GM10847 (cell line): ENCODE data around the gene G6PC3.

Source experiments
- POLR2A ChIP-seq: IDR thresholded peaks from 2 replicates; pipeline ENCODE4 v1.6.1; 2011; ENCODE audit not compliant: insufficient read length; ENCODE audit errors: extremely low read depth

Gene G6PC3

DNA sequence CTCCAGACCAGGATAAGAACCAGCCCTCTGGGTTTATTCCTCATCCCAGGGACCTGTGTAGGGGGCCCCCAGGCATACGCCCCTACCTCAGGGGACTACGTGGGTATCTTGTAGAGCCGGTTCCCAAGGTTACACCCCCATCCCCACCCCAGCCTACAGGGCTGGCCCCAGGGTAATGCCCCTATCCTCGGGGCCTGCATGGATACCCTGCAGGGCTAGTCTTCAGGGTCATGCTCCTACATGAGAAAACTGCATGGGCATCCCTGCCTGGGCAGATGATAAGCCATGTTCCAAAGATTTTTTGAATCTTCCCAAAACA is 38.7 kb downstream of the G6PC3 start:
- TF ChIP-seq POLR2A: no peak

DNA sequence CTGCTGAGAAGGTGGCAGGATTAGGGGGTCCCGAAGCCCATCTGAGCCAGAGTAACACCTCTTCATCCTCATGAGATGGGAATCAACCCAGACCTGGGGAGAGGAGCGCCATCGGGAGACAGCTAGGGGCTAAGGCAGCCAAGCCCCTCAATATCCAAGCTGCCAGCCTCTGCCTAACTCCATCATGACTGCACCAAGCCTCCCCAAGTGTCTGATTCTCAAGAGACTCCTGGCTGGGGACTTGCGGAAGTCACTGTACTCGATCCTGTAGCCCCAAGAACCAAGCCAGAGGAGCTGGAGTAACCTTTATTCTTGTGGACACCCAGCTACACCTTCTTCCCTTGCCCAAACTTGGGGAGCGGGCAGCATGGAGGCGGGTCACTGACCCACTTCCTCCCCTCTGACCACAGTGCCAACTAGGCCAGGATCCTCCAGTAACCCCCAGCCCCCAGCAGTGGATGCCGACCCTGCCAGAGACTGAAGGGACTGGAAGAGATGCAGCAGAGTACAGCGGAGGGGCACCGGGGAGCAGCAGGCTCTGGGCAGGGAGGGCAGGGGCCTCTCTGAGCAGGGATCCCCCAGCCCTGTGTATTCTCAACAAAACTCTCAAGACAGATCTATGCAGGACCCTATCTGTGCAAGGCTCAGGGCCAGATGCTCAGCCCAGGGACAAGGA is 39.6 kb downstream of the G6PC3 start:
- no peak for TF ChIP-seq POLR2A

DNA sequence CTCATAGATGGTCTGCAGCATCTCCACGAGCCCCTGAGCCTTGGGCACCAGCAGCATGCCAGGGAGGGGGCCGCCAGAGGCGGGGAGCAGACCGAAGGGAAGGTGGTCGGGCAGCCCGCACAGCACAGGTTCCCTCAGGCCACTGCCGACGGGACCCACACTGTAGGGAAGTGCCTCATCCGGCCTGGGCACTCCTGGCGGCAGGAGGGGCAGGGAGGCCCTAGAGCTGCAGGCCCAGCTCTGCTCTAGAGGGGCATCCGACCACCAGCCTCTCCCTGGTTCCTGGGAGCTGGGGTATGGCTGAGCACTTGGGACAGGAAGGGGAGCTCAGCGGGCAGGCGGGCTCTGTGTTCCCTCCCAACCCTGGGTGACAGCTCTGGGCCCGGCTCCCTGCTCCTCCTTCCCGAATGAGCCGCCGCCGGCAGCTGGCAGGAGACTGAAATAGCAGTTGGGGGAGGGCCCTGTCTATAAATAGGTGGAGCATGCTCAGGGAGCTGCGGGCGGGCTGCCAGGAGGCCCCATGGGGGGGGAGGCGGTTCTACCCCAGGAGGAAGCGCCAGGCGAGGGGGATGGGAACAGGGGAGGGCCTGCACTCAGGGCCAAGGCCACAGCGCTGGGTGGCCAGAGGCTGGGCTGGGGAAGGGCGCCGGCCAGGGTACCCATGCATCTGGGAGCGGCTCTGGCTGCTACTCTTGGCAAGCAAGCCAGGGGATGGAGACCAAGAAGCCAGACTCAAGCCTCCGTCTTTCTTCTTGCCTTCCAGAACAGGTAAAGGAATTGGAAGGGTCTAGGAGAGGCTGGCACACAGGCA is 40.5 kb downstream of the G6PC3 start:
- peak; percentile 37 for TF ChIP-seq POLR2A

DNA sequence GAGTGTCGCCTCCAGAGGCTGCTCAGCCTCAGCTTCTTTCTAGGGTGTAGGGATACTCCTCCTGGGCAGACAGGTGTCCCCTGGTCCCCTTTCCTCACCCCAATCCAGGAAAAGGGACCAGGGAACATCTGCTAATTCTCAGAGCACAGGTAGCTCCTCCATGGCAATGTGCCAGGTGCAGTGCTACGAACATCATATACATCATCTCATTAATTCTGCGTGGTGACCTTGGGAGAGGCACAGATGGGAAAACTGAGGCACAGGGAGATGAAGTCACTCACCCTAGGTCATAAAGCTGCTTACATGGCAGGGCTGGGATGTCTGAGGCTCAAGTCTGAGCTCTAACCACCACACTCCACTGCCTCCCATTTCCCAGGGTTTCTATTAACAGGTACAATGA is 41.2 kb downstream of the G6PC3 start:
- no peak for TF ChIP-seq POLR2A

DNA sequence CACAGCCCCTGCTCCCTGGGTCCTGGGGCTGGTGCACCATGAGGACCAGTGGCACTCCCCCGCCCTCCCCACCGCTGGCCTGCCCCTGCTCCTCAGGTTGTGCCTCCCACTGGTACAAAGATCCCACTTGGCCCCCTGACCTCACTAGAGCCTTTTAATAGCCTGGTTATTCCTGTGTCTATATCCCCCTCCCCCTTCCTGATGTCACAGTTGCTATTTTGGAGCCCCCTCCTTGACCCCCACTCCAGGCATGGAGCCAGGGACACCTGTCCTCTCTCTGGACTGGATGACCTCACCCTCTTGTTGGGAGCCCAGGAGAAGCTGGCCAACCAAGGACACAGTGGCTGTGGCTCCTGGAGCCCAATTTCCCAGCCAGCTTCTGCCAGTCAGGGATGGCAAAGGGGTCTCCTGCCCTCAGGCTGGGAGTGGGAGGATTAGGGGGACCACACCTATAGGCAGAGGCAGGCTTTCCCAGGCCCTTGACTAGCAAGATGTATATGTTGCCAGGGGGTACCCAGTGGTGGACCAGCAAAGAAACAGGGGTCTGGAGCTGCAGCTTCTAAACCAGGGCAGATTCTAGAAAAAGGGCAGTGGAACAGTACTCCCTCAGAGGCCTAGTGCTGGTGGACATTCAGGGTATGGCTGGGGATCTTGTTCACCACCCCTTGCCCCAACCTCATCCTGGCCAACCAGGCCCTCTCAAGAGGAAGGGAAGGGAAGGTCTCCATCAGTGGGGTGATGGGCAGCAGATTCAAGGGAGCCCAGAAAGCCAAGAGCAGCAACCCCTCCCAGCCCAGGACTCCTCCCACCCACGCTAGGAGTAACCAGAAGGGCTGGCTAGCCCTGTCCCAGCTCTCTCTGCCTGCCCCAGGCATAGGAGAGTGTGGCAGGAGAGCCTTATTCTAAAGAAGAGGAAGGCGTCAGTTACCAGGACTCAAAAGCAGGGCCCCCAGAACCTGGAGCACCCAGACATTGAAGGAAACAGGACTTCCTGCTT is 42.0 kb downstream of the G6PC3 start:
- TF ChIP-seq POLR2A: no peak

DNA sequence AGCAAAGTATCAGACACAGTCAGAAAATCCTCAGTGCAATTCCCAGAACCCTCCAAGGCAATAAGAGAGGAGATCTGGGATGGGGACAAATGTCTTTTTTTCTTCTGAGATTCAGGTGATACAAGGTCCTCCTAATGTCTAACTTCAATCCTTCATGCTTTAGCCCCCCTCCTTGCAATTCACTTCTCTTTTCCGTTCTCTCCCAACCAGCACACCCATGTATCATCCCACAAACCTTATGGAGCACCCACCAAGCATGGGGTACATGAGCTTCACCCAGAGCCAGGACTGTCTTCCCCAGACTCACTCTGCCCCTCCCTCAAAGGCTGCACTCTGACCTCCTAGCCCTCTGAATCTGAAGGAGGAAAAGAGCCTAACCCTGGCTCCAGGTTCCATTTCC is 42.8 kb downstream of the G6PC3 start:
- no peak for TF ChIP-seq POLR2A

DNA sequence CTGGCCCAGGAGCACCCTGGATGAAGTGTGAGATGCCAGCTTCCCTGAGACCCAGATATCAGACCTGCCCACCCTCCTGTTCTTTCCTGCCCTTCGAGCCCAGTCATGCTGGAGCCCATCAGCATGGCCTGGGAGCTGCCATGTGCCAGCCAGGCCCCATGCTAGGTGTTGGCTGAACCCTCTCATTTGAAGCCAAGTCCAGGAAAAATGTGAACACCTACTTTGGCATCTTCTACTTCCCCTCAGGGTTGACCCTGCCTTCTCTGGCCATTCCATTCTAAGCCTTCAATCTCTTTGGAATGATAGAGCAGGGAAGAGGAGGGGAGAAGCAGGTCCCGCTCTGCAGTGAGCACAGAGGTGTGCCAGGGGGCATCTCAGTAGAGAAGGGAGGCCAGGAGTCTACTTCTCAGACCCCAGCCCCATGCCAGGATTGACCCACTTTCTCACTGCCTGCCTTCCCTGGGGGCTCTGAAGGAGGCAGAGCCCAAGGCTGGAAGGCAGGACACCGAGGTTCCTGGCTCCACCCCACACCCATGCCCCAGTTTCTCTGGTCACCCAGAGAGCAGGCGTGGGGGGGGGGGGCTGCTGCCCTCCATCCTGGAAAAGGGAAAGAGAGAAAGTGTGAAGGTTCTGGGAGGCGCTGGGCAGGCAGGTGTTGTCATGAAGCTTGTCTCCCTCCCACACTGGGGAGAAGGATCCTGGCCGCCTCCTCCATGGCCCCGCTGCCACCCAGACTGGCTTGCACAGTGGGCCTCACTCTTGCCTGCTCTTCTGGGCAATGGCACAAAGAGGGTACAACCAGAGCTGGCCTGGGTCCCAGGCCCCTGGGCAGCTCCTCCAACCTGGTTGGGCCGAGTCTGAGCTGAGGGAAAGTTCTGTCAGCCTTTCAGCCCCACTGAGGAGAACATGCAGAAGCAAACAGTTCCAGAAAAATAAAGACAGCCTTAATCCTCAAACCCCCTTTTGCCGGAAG is 43.6 kb downstream of the G6PC3 start:
- no peak for TF ChIP-seq POLR2A

DNA sequence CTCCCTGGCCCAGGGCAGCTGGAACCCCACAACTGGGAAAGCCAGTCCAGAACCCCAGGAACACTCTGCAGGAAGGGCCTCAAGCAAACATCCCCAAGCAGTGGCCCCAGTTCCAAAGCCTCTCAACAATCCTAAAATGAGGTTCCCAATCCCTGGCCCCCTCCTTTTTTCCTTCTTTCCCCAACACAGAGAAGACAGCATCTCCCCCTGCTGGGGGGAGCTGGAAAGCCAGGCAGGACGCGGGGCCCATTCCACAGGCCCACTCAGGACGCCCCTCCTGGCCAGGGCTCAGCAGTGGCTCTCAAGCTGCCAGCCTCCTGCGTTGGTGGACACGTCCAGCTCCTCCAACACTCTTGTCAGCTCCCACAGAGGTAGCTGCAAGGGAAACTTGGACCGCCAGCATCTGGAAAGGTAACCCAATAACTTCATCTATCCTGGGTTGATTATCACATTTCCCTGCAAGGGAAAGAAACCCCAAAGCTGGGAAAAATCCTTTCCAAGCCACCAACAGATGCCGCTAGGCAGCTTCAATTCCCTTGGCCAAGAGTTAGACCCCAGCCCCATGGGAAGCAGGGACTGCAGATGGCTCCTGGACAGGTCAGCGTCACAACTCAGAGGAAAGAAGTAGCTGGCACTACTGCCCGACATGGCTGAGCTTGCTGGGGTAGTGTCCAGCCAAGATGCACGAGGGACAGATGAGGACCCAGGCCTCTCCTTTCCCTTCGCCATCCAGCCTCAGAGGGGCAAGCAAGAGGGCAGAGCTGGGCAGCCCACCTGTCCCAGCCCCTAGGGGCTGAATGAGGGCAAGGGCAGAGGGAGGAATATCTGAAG is 45.3 kb downstream of the G6PC3 start:
- TF ChIP-seq POLR2A: no peak

DNA sequence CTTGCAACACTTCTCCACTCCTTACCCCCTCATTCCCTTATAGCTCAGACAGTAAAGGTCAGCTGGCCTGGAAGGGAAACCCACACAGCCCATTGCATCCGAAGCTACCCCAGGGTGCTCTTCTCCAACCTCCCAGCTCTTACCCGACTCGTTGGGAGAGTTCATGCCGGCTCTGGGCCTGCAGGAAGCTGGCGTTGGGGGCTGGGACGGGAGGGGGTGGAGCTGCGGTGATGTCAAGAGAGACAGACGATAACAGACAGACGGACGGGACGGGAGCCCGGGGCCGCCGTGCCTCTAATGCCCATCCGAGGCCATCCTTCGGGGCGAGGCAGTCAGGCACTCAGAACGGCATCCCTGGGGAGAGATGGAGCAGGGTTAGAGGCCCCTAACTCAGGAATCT is 46.8 kb downstream of the G6PC3 start:
- TF ChIP-seq POLR2A: no peak

DNA sequence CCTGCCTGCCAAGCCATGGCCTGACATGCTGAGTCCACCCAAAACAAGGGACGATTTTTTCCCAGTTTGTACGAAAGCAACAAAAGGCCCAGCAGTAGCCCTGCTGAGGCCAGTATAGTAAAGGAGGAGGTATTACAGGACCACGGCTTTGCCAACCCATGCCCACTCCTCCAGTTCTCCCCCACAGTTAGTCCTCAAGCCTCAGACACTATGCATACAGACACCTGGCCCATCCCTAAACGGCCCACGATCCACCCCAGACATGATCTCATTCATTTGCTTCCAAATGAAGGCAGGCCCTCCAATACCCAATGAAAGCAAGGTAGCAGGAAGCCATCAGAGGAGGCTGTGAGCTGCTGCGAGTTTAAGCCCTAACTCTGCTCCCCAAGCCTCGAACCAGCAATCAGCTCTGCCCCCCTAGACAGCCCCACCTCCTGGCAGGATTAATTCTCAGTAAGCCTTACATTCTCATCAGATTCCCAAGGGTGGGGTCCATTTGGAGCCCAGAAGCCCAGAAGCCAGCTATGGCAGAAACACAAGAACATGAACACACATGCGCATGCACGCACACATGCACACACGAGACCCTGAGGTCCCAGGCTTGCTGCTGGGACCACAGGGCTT is 48.0 kb downstream of the G6PC3 start:
- TF ChIP-seq POLR2A: no peak

DNA sequence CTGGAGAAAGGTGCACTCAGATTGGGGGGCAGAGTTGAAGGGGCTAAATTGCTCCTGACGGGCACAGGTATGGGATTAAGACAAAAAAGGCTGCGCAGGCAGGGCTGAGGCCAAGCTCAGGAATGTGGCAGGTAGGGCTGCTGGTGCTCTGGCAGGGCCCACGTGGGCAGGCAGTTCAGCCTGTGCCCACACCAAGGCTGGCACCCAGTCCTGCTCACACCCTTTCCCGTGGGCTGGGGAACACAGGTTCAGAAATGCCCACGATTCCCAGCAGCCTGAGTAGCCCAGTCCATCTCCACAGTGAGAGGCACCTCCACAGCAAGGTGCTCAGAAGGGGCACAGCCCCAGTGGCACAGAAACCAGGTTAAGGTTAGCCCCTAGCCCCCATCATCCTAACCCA is 48.5 kb downstream of the G6PC3 start:
- no peak for TF ChIP-seq POLR2A

DNA sequence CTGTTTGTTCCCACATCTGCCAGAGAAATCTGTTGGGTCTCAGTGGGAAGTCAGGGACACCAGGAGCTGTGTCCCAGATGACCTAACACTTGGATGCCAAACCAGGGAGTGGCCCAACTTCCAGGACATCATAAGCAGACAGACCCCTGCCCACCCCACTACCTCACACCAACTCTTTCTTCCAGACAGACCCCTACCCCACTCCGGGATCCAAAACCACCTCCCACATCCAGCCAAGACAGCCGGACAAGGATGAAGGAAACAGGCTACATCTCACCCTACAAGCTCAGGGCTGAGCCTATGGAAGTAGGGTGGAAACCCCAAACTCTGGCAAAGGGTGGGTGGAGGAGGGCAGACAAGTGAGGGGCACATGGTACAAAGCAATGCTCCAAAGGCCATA is 49.3 kb downstream of the G6PC3 start:
- TF ChIP-seq POLR2A: no peak
